ENCODE results near the gene XRCC3.
"Not testable (repeated sequence)": the region's sequence is repeated elsewhere in the genome, so short reads cannot be mapped to it uniquely, and the experiment has no call there.

GRCh38 chr14:103653336-103653735 is 61.9 kb downstream of the XRCC3 start:
- TF ChIP-seq, protein P1, sequence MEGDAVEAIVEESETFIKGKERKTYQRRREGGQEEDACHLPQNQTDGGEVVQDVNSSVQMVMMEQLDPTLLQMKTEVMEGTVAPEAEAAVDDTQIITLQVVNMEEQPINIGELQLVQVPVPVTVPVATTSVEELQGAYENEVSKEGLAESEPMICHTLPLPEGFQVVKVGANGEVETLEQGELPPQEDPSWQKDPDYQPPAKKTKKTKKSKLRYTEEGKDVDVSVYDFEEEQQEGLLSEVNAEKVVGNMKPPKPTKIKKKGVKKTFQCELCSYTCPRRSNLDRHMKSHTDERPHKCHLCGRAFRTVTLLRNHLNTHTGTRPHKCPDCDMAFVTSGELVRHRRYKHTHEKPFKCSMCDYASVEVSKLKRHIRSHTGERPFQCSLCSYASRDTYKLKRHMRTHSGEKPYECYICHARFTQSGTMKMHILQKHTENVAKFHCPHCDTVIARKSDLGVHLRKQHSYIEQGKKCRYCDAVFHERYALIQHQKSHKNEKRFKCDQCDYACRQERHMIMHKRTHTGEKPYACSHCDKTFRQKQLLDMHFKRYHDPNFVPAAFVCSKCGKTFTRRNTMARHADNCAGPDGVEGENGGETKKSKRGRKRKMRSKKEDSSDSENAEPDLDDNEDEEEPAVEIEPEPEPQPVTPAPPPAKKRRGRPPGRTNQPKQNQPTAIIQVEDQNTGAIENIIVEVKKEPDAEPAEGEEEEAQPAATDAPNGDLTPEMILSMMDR (IDR thresholded peaks at IDR 0.05) = not testable (repeated sequence)
- not testable (repeated sequence) for TF ChIP-seq POLR2A (IDR thresholded peaks at IDR 0.05)

Measured in testis (tissue), 2 donors.